M059J (cell line): ENCODE data around the gene ABCC3. TPM values are rescaled to one million over a fixed set of nuclear protein-coding genes. Genes with fewer than 3 reads are reported as not detected.
A peak's percentile ranks its signal among the peaks of the same experiment; 100 is the strongest.
"Not testable (repeated sequence)": the region's sequence is repeated elsewhere in the genome, so short reads cannot be mapped to it uniquely, and the experiment has no call there.

Experiments
- DNase-seq: peaks from one replicate; pipeline ENCODE4 v3.0.0-alpha.2; 2012; ENCODE audit warnings: low read depth
- total RNA-seq: library from RNA; depleted of rRNA; stranded (reverse); fragments of >200 nt; shearing (Covaris generic); gene quantifications from 2 replicates; pipeline ENCODE4 v1.2.3, GENCODE V29; 2014

ABCC3 gene
- total RNA-seq, 1 experiment from 2014 or later, result 9.3 TPM

GRCh38 chr17:50707289-50708049, 72.8 kb downstream of the ABCC3 start, which contains the start of gene ANKRD40:
ANKRD40 (minus strand) TSS chr17:50707914; CDS start chr17:50707654, 260 bp downstream.
- peak; percentile 90 for DNase-seq

- peak; percentile 39 for DNase-seq
Measured at GRCh38 chr17:50708050-50709000, 73.6 kb downstream of the ABCC3 start.

GRCh38 chr17:50709053-50709452, 74.4 kb downstream of the ABCC3 start:
- DNase-seq, result not testable (repeated sequence)

GRCh38 chr17:50710025-50710424, 75.3 kb downstream of the ABCC3 start:
- DNase-seq, result no peak

- no peak for DNase-seq
Measured at GRCh38 chr17:50710650-50711049, 76.0 kb downstream of the ABCC3 start.

GRCh38 chr17:50712641-50713040, 78.0 kb downstream of the ABCC3 start:
- DNase-seq, result no peak

- DNase-seq, result no peak
Measured at GRCh38 chr17:50715471-50715870, 80.8 kb downstream of the ABCC3 start.

GRCh38 chr17:50719144-50719923, 84.7 kb downstream of the ABCC3 start, which contains the start of gene LUC7L3:
LUC7L3 (plus strand) TSS chr17:50719603; CDS start chr17:50719733, 130 bp downstream.
- DNase-seq, result peak; percentile 91

GRCh38 chr17:50719924-50720794, 85.5 kb downstream of the ABCC3 start:
- no peak for DNase-seq

GRCh38 chr17:50721194-50722010, 86.7 kb downstream of the ABCC3 start:
- peak; percentile 18 for DNase-seq

- no peak for DNase-seq
Measured at GRCh38 chr17:50722746-50723145, 88.1 kb downstream of the ABCC3 start.

GRCh38 chr17:50724622-50725021, 89.9 kb downstream of the ABCC3 start:
- DNase-seq, result not testable (repeated sequence)

- DNase-seq, result no peak
Measured at GRCh38 chr17:50725769-50726655, 91.3 kb downstream of the ABCC3 start.

GRCh38 chr17:50728112-50728429, 93.4 kb downstream of the ABCC3 start:
- no peak for DNase-seq

- DNase-seq, result no peak
Measured at GRCh38 chr17:50728881-50729765, 94.4 kb downstream of the ABCC3 start.

- DNase-seq, result no peak
Measured at GRCh38 chr17:50731575-50732460, 97.1 kb downstream of the ABCC3 start.

GRCh38 chr17:50735287-50735686, 100.6 kb downstream of the ABCC3 start:
- no peak for DNase-seq
